H1 (cell line): ENCODE data around the gene L2HGDH. TPM values are rescaled to one million over a fixed set of nuclear protein-coding genes. Genes with fewer than 3 reads are reported as not detected.

ENCODE experiments used
- CEBPB ChIP-seq: IDR thresholded peaks from 2 replicates; pipeline ENCODE4 v1.6.1; 2012; ENCODE audit warnings: low read depth, low read length
- GABPA ChIP-seq: IDR thresholded peaks from 2 replicates; pipeline ENCODE4 v1.6.1; 2011; ENCODE audit warnings: mild to moderate bottlenecking, low read length, moderate library complexity, borderline replicate concordance; ENCODE audit not compliant: insufficient read depth
- HDAC6 ChIP-seq: IDR thresholded peaks from one replicate; pipeline ENCODE4 v1.7.1; 2012; ENCODE audit warnings: low read depth, mild to moderate bottlenecking, inconsistent platforms, low read length, moderate library complexity
- KDM1A ChIP-seq: fragments of 200-600, 300-600 bp; sonication (generic); IDR thresholded peaks from 2 replicates; pipeline ENCODE4 v1.7.1; 2016; ENCODE audit warnings: mild to moderate bottlenecking, low read length, borderline replicate concordance
- POLR2AphosphoS5 ChIP-seq: IDR thresholded peaks from 2 replicates; pipeline ENCODE4 v1.6.1; 2011; ENCODE audit warnings: low read depth, low read length
- polyA plus RNA-seq, 7 experiments: library from polyadenylated mRNA; depleted of rRNA in 3 of 7; stranded (reverse) in 5 of 7; unstranded in 2 of 7; fragments of >200 nt in 5 of 7; fragments of 200-250 nt in 2 of 7; gene quantifications; 1 replicate in 5 of 7; 2 replicates in 1 of 7; 4 replicates in 1 of 7; pipeline versions ENCODE4 v1.2.1 to v1.2.3, GENCODE V29; 2011 to 2013; ENCODE audit warnings: missing spikeins in 2 of 7, mixed read lengths in 2 of 7
- total RNA-seq: library from RNA; stranded (reverse); fragmentation: NEBNext Ultra II Directional; extraction: Animal tissue kit (Norgen Biotek cat#: 25700); gene quantifications from 2 replicates; pipeline ENCODE4 v1.2.1, GENCODE V29; 2021

L2HGDH gene
- total and polyA plus RNA-seq, 2 of the 8 experiments (the other 6 are each of a cell fraction or from before 2014, with no cell fraction given) = 12.2 to 28.6 TPM

- TF ChIP-seq POLR2AphosphoS5 = no peak
- no peak for TF ChIP-seq KDM1A
- no peak for TF ChIP-seq HDAC6
- no peak for TF ChIP-seq CEBPB
- TF ChIP-seq GABPA = no peak
- TF ChIP-seq, all 59 proteins: peak for 0
Measured at GRCh38 chr14:50270932-50271331, 41.1 kb downstream of the L2HGDH start (continued).
